ENCODE results near the gene SMARCA2.

GRCh38 chr9:2023532-2023931 lies 8.4 kb downstream of the SMARCA2 start:
- TF ChIP-seq CTCF (IDR thresholded peaks at IDR 0.05) (no peak), EZH2 (IDR thresholded peaks at IDR 0.05; ENCODE audit: borderline replicate concordance, insufficient read depth, low read depth, low read length, poor library complexity, severe bottlenecking) (no peak)
